GM23338 (cell line): ENCODE measurements around the gene PPWD1. TPM values are rescaled to one million over a fixed set of nuclear protein-coding genes. Genes with fewer than 3 reads are reported as not detected.

Experiments
- ATAC-seq: fragments of 200-7000 bp; cut with Tn5 transposase; 3 replicates; pipeline ENCODE4 v1.9.1; 2020
- DNase-seq: peaks from one replicate; pipeline ENCODE4 v3.0.0-alpha.2; 2015; ENCODE audit warnings: low spot score
- H2AFZ ChIP-seq: fragments of 200-600 bp; sonication (generic); 2 replicates; pipeline ENCODE4 v1.8.0; 2016; ENCODE audit warnings: antibody characterized with exemption, mild to moderate bottlenecking, moderate library complexity
- H3F3A ChIP-seq: fragments of 200-600 bp; sonication (generic); replicated peaks from 2 replicates; pipeline ENCODE4 v1.8.0; 2017; ENCODE audit warnings: antibody characterized with exemption, mixed run types, low read depth
- H3K27ac ChIP-seq: fragments of 200-600 bp; sonication (generic); 2 replicates; pipeline ENCODE4 v1.6.1; 2016; ENCODE audit warnings: low read depth
- H3K27me3 ChIP-seq: fragments of 200-600 bp; sonication (generic); 2 replicates; pipeline ENCODE4 v1.8.0; 2016; ENCODE audit warnings: mild to moderate bottlenecking, mixed run types, moderate library complexity; ENCODE audit not compliant: insufficient read depth
- H3K36me3 ChIP-seq: fragments of 200-600 bp; sonication (generic); 2 replicates; pipeline ENCODE4 v1.8.0; 2016; ENCODE audit warnings: mild to moderate bottlenecking; ENCODE audit not compliant: insufficient read depth
- H3K4me1 ChIP-seq: fragments of 200-600 bp; sonication (generic); 2 replicates; pipeline ENCODE4 v1.8.0; 2016; ENCODE audit warnings: mild to moderate bottlenecking, moderate library complexity; ENCODE audit not compliant: insufficient read depth
- H3K4me2 ChIP-seq: fragments of 200-600 bp; sonication (generic); 2 replicates; pipeline ENCODE4 v1.7.1; 2017; ENCODE audit warnings: mixed run types
- H3K4me3 ChIP-seq: fragments of 200-600 bp; sonication (generic); 2 replicates; pipeline ENCODE4 v1.6.1; 2016; ENCODE audit warnings: mixed run types
- H3K79me2 ChIP-seq: fragments of 200-600 bp; sonication (generic); replicated peaks from 2 replicates; pipeline ENCODE4 v1.8.0; 2017; ENCODE audit warnings: mild to moderate bottlenecking; ENCODE audit not compliant: insufficient read depth
- H3K9me2 ChIP-seq: fragments of 200-600 bp; sonication (generic); 2 replicates; pipeline ENCODE4 v1.8.0; 2017; ENCODE audit not compliant: insufficient read depth
- H4K20me1 ChIP-seq: fragments of 200-600 bp; sonication (generic); replicated peaks from 2 replicates; pipeline ENCODE4 v1.8.0; 2017; ENCODE audit warnings: mild to moderate bottlenecking; ENCODE audit not compliant: insufficient read depth
- H3K27ac Mint-ChIP-seq: 2 replicates; pipeline ENCODE4 v1.8.0; 2020; ENCODE audit warnings: inconsistent platforms, mild to moderate bottlenecking, moderate library complexity, mixed read lengths
- H3K27me3 Mint-ChIP-seq: 3 replicates; pipeline ENCODE4 v1.8.0; 2022; ENCODE audit warnings: low read depth, mild to moderate bottlenecking, moderate library complexity, mixed read lengths, inconsistent platforms; ENCODE audit not compliant: insufficient read depth, poor library complexity
- H3K36me3 Mint-ChIP-seq: 3 replicates; pipeline ENCODE4 v1.8.0; 2021; ENCODE audit warnings: low read depth, mild to moderate bottlenecking, inconsistent platforms, moderate library complexity, mixed read lengths
- H3K4me1 Mint-ChIP-seq: 3 replicates; pipeline ENCODE4 v1.8.0; 2020; ENCODE audit warnings: mild to moderate bottlenecking, inconsistent platforms, mixed read lengths
- H3K4me3 Mint-ChIP-seq: 3 replicates; pipeline ENCODE4 v1.8.0; 2021; ENCODE audit warnings: moderate library complexity, mild to moderate bottlenecking, inconsistent platforms, mixed read lengths
- H3K9me3 Mint-ChIP-seq: 3 replicates; pipeline ENCODE4 v1.8.0; 2020; ENCODE audit warnings: moderate library complexity, mild to moderate bottlenecking, inconsistent platforms, mixed read lengths
- EZH2 ChIP-seq: fragments of 200-600 bp; sonication (generic); IDR thresholded peaks from one replicate; pipeline ENCODE4 v1.8.0; 2017; ENCODE audit warnings: antibody characterized with exemption, mild to moderate bottlenecking, low read depth; ENCODE audit not compliant: unreplicated experiment
- POLR2AphosphoS5 ChIP-seq: IDR thresholded peaks from 2 replicates; pipeline ENCODE4 v1.6.1; 2016; ENCODE audit warnings: antibody characterized with exemption, low read depth
- ZNF114 ChIP-seq: fragments of 250-450 bp; sonication (Bioruptor Pico); IDR thresholded peaks from 2 replicates; pipeline ENCODE4 v1.5.0; 2020; ENCODE audit warnings: mild to moderate bottlenecking, moderate library complexity
- polyA plus RNA-seq: library from polyadenylated mRNA; unstranded; fragments of >200 nt; fragmentation: Nextera tagmentation; extraction: Ambion mirVana; gene quantifications from 2 replicates; pipeline ENCODE4 v1.2.1, GENCODE V29; 2016
- total RNA-seq: library from RNA; depleted of rRNA; stranded (reverse); fragments of >200 nt; shearing (Covaris generic); gene quantifications from 2 replicates; pipeline ENCODE4 v1.2.3, GENCODE V29; 2014
- TF ChIP-seq, protein P1 (sequence below), 2 experiments: fragments of 200-600 bp in 1 of 2; sonication (generic) in 1 of 2; conservative IDR thresholded peaks; 2 replicates each; pipeline versions ENCODE4 v1.5.1 to v1.6.1; 2016 to 2017; ENCODE audit warnings: antibody characterized with exemption in 2 of 2, low read depth in 2 of 2, mild to moderate bottlenecking in 2 of 2, moderate library complexity in 1 of 2
- TF ChIP-seq, protein P2 (sequence below): IDR thresholded peaks from 2 replicates; pipeline ENCODE4 v1.6.1; 2016; ENCODE audit warnings: antibody characterized with exemption
- TF ChIP-seq, protein P3 (sequence below): IDR thresholded peaks from one replicate; pipeline ENCODE4 v1.6.1; 2018; ENCODE audit warnings: antibody characterized with exemption; ENCODE audit not compliant: unreplicated experiment

PPWD1 gene
- total and polyA plus RNA-seq, 2 experiments from 2014 or later, result 34.8 to 57.1 TPM

DNA sequence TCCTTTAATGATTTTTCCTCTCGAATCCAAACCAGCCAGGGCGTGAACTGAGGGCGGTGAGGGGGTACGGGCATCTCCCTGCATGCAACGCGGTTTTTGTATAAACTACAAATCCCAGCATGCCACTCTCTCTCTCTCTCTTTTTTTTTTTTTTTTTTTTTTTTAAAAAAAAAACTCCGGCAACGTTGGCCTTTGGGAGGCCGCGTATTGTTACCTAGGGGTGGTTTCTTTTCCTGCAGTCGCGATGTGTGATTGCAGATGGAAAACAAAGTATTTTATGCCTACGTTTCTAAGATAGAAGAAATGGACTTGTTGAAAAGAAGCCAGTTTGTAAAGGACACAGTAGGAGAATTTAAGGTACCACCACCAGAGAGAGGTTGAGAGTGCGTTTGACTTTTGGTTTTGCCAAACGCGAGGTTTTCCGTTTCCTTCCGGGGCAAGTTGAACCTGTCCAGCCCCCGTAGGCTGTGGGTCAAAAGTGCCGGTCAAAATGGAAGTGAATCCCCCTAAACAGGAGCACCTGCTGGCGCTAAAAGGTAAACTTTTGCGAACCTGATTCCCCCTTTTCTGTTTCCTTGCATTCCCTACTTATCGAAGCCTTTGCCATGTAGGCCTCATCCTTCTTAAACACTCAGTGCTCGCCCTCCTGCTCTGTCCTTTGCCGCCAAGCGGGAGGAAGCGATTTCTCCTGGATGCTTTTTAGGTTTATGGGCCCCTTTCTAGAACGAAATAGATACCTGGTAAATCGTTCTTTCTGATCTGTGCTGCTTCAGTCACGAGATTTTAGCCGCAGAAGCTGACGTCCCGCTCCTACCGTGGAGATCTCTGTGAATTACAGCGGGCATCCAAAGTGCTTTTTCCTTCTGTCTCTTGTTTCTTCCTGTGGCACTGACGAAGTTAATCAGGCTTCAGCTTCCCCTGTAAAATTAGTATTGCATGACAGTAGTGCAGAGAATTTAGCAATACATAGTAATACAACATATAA lies 61.8 kb downstream of the PPWD1 start, which contains the start of the genes SHLD3 and TRAPPC13:
SHLD3 (plus strand) TSS at position 457 of the 985 bp plus-strand sequence. CDS start 4,561 bp downstream, outside the sequence.
TRAPPC13 (plus strand) TSS at position 457 of the 985 bp plus-strand sequence; CDS start at position 491, 34 bp downstream.
- Histone ChIP-seq H3K4me1 (peaks cover 6% of the 10 kb centered on the region; the same call in 1 of the 2 replicates), H3F3A (no peaks in the 10 kb centered on the region), H3K27me3 (no peaks in the 10 kb centered on the region), H4K20me1 (no peaks in the 10 kb centered on the region), H3K4me3 (peak within 1 kb of the TSS; percentile 76), H3K79me2 (peaks cover 83% of the 10 kb centered on the region), H2AFZ (peak within 1 kb of the TSS; percentile 48), H3K36me3 (peaks cover 4% of the 10 kb centered on the region; the same call in 1 of the 2 replicates), H3K4me2 (peak within 1 kb of the TSS; percentile 88), H3K27ac (peak within 1 kb of the TSS; percentile 79), H3K9me2 (no peaks in the 10 kb centered on the region)
- Mint-ChIP-seq H3K4me1 (peaks cover 5% of the 10 kb centered on the region), H3K27me3 (peaks cover 4% of the 10 kb centered on the region), H3K4me3 (peak within 1 kb of the TSS; percentile 98), H3K27ac (peak within 1 kb of the TSS; percentile 99), H3K9me3 (no peaks in the 10 kb centered on the region), H3K36me3 (peaks cover 3% of the 10 kb centered on the region; the same call in 1 of the 3 replicates)
- TF ChIP-seq ZNF114 (CRISPR knock-in tag) (no peak), POLR2AphosphoS5 (peak; percentile 17), EZH2 (no peak)
- TF ChIP-seq, protein P1, sequence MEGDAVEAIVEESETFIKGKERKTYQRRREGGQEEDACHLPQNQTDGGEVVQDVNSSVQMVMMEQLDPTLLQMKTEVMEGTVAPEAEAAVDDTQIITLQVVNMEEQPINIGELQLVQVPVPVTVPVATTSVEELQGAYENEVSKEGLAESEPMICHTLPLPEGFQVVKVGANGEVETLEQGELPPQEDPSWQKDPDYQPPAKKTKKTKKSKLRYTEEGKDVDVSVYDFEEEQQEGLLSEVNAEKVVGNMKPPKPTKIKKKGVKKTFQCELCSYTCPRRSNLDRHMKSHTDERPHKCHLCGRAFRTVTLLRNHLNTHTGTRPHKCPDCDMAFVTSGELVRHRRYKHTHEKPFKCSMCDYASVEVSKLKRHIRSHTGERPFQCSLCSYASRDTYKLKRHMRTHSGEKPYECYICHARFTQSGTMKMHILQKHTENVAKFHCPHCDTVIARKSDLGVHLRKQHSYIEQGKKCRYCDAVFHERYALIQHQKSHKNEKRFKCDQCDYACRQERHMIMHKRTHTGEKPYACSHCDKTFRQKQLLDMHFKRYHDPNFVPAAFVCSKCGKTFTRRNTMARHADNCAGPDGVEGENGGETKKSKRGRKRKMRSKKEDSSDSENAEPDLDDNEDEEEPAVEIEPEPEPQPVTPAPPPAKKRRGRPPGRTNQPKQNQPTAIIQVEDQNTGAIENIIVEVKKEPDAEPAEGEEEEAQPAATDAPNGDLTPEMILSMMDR (conservative IDR thresholded peaks at IDR 0.05; ENCODE audit: low read depth in 2 of 2), result no peak
- TF ChIP-seq, protein P2, sequence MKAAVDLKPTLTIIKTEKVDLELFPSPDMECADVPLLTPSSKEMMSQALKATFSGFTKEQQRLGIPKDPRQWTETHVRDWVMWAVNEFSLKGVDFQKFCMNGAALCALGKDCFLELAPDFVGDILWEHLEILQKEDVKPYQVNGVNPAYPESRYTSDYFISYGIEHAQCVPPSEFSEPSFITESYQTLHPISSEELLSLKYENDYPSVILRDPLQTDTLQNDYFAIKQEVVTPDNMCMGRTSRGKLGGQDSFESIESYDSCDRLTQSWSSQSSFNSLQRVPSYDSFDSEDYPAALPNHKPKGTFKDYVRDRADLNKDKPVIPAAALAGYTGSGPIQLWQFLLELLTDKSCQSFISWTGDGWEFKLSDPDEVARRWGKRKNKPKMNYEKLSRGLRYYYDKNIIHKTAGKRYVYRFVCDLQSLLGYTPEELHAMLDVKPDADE, result peak; percentile 30
- TF ChIP-seq, protein P3, sequence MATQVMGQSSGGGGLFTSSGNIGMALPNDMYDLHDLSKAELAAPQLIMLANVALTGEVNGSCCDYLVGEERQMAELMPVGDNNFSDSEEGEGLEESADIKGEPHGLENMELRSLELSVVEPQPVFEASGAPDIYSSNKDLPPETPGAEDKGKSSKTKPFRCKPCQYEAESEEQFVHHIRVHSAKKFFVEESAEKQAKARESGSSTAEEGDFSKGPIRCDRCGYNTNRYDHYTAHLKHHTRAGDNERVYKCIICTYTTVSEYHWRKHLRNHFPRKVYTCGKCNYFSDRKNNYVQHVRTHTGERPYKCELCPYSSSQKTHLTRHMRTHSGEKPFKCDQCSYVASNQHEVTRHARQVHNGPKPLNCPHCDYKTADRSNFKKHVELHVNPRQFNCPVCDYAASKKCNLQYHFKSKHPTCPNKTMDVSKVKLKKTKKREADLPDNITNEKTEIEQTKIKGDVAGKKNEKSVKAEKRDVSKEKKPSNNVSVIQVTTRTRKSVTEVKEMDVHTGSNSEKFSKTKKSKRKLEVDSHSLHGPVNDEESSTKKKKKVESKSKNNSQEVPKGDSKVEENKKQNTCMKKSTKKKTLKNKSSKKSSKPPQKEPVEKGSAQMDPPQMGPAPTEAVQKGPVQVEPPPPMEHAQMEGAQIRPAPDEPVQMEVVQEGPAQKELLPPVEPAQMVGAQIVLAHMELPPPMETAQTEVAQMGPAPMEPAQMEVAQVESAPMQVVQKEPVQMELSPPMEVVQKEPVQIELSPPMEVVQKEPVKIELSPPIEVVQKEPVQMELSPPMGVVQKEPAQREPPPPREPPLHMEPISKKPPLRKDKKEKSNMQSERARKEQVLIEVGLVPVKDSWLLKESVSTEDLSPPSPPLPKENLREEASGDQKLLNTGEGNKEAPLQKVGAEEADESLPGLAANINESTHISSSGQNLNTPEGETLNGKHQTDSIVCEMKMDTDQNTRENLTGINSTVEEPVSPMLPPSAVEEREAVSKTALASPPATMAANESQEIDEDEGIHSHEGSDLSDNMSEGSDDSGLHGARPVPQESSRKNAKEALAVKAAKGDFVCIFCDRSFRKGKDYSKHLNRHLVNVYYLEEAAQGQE, result no peak
- peak; percentile 95 for DNase-seq
- peak; percentile 83 for ATAC-seq
